ENCODE measurements around the gene C2orf69. TPM values are rescaled to one million over a fixed set of nuclear protein-coding genes. Genes with fewer than 3 reads are reported as not detected.

Gene C2orf69
- total RNA-seq, 1 experiment from 2014 or later, result 16.4 TPM

- ChIA-PET CTCF (no interaction called here), POLR2A (ENCODE audit: low non-redundant PET) (no interaction called here)
- BruUV-seq (replicated peaks), result no TSS peak
Measured at GRCh38 chr2:199903111-199903510, 8.0 kb upstream of the C2orf69 start.

GRCh38 chr2:199907008-199907714 is 3.9 kb upstream of the C2orf69 start:
- Histone ChIP-seq H3K27me3 (replicated peaks; ENCODE audit: insufficient read depth, low read depth, low read length, poor library complexity) (no peaks in the 10 kb centered on the region), H3K4me1 (ENCODE audit: insufficient read depth, low read length, poor library complexity, severe bottlenecking) (no peaks in the 10 kb centered on the region), H3K36me3 (ENCODE audit: insufficient read depth, low read length, poor library complexity, severe bottlenecking) (no peaks in the 10 kb centered on the region), H3K4me3 (ENCODE audit: low read depth, low read length, poor library complexity, severe bottlenecking) (no peak overlapping the region), H3K27ac (ENCODE audit: low read depth, low read length, poor library complexity, severe bottlenecking) (no peak overlapping the region), H3K9me3 (ENCODE audit: low read depth, low read length, poor library complexity, severe bottlenecking) (no peaks in the 10 kb centered on the region)
- intact Hi-C loops (cut with micrococcal nuclease; ENCODE audit: unreplicated experiment), result no loop called here
- POLR2A ChIA-PET (ENCODE audit: low non-redundant PET), result no interaction called here
- no peak for DNase-seq (ENCODE audit: low spot score)
- TF ChIP-seq CTCF (conservative IDR thresholded peaks at IDR 0.05; ENCODE audit: low read depth, low read length) (no peak), EZH2 (IDR thresholded peaks at IDR 0.05; ENCODE audit: borderline replicate concordance, low read depth, low read length, poor library complexity, severe bottlenecking) (no peak)
- no TSS peak for BruUV-seq (replicated peaks)
- CTCF ChIA-PET, result no interaction called here

More at GRCh38 chr2:199903111-199903510, 8.0 kb upstream of the C2orf69 start:
- H3K4me1 ChIP-seq (ENCODE audit: insufficient read depth, low read length, poor library complexity, severe bottlenecking), result no peaks in the 10 kb centered on the region
- no peak overlapping the region for H3K4me3 ChIP-seq (ENCODE audit: low read depth, low read length, poor library complexity, severe bottlenecking)
- H3K27ac ChIP-seq (ENCODE audit: low read depth, low read length, poor library complexity, severe bottlenecking), result no peak overlapping the region
- no peaks in the 10 kb centered on the region for H3K9me3 ChIP-seq (ENCODE audit: low read depth, low read length, poor library complexity, severe bottlenecking)
- intact Hi-C loops (cut with micrococcal nuclease; ENCODE audit: unreplicated experiment), result no loop called here
- DNase-seq (ENCODE audit: low spot score), result no peak
- H3K27me3 ChIP-seq (replicated peaks; ENCODE audit: insufficient read depth, low read depth, low read length, poor library complexity), result no peaks in the 10 kb centered on the region
- H3K36me3 ChIP-seq (ENCODE audit: insufficient read depth, low read length, poor library complexity, severe bottlenecking), result no peaks in the 10 kb centered on the region
- TF ChIP-seq CTCF (conservative IDR thresholded peaks at IDR 0.05; ENCODE audit: low read depth, low read length), result no peak
- TF ChIP-seq EZH2 (IDR thresholded peaks at IDR 0.05; ENCODE audit: borderline replicate concordance, low read depth, low read length, poor library complexity, severe bottlenecking), result no peak

GRCh38 chr2:199910338-199911051 is 598 bp upstream of the C2orf69 start:
- ChIA-PET CTCF (no interaction called here), POLR2A (ENCODE audit: low non-redundant PET) (no interaction called here)
- BruUV-seq (replicated peaks), result TSS peak; percentile 65
- H3K4me1 ChIP-seq (ENCODE audit: insufficient read depth, low read length, poor library complexity, severe bottlenecking), result peaks cover 6% of the 10 kb centered on the region
- H3K4me3 ChIP-seq (ENCODE audit: low read depth, low read length, poor library complexity, severe bottlenecking), result peak overlapping the region; percentile 90
- intact Hi-C loops (cut with micrococcal nuclease; ENCODE audit: unreplicated experiment), result no loop called here
- no peaks in the 10 kb centered on the region for H3K36me3 ChIP-seq (ENCODE audit: insufficient read depth, low read length, poor library complexity, severe bottlenecking)
- TF ChIP-seq CTCF (conservative IDR thresholded peaks at IDR 0.05; ENCODE audit: low read depth, low read length) (no peak), EZH2 (IDR thresholded peaks at IDR 0.05; ENCODE audit: borderline replicate concordance, low read depth, low read length, poor library complexity, severe bottlenecking) (no peak)
- H3K9me3 ChIP-seq (ENCODE audit: low read depth, low read length, poor library complexity, severe bottlenecking), result no peaks in the 10 kb centered on the region
- H3K27ac ChIP-seq (ENCODE audit: low read depth, low read length, poor library complexity, severe bottlenecking), result peak overlapping the region; percentile 98
- H3K27me3 ChIP-seq (replicated peaks; ENCODE audit: insufficient read depth, low read depth, low read length, poor library complexity), result no peaks in the 10 kb centered on the region
- DNase-seq (ENCODE audit: low spot score), result no peak
